Inferior parietal cortex (tissue), 1 donor: Measurements from ENCODE around the gene RHBDD1.
A peak's percentile ranks its signal among the peaks of the same experiment; 100 is the strongest.

Experiments used
- DNase-seq: peaks from one replicate; pipeline ENCODE4 v3.0.0-alpha.2; 2016; ENCODE audit errors: extremely low spot score

The RHBDD1 gene

GRCh38 chr2:226983895-226984749, 148.3 kb downstream of the RHBDD1 start:
- no peak for DNase-seq

- peak; percentile 90 for DNase-seq
Observed at GRCh38 chr2:226984750-226985582, 149.1 kb downstream of the RHBDD1 start.

GRCh38 chr2:226985583-226985946, 149.7 kb downstream of the RHBDD1 start:
- DNase-seq, result no peak

GRCh38 chr2:226991663-226992062, 155.8 kb downstream of the RHBDD1 start:
- no peak for DNase-seq

GRCh38 chr2:226993171-226993570, 157.3 kb downstream of the RHBDD1 start:
- DNase-seq, result no peak

GRCh38 chr2:226994775-226995174, 158.9 kb downstream of the RHBDD1 start:
- no peak for DNase-seq

- no peak for DNase-seq
Observed at GRCh38 chr2:226995625-226996041, 159.8 kb downstream of the RHBDD1 start.

GRCh38 chr2:226999661-227000060, 163.8 kb downstream of the RHBDD1 start:
- no peak for DNase-seq

- DNase-seq, result no peak
Observed at GRCh38 chr2:227000123-227000522, 164.3 kb downstream of the RHBDD1 start.

GRCh38 chr2:227004482-227004881, 168.6 kb downstream of the RHBDD1 start:
- DNase-seq, result no peak

- DNase-seq, result peak; percentile 41
Observed at GRCh38 chr2:227006189-227006897, 170.5 kb downstream of the RHBDD1 start.

GRCh38 chr2:227007148-227007547, 171.3 kb downstream of the RHBDD1 start:
- no peak for DNase-seq

- no peak for DNase-seq
Observed at GRCh38 chr2:227007940-227008339, 172.1 kb downstream of the RHBDD1 start.

GRCh38 chr2:227010433-227010832, 174.6 kb downstream of the RHBDD1 start:
- no peak for DNase-seq

GRCh38 chr2:227013330-227013729, 177.5 kb downstream of the RHBDD1 start:
- no peak for DNase-seq

GRCh38 chr2:227013881-227014280, 178.0 kb downstream of the RHBDD1 start:
- no peak for DNase-seq

- DNase-seq, result no peak
Observed at GRCh38 chr2:227016894-227017293, 181.0 kb downstream of the RHBDD1 start.

- no peak for DNase-seq
Observed at GRCh38 chr2:227020416-227020815, 184.6 kb downstream of the RHBDD1 start.

GRCh38 chr2:227022608-227023007, 186.8 kb downstream of the RHBDD1 start:
- DNase-seq, result no peak

- DNase-seq, result no peak
Observed at GRCh38 chr2:227025510-227025909, 189.7 kb downstream of the RHBDD1 start.

- no peak for DNase-seq
Observed at GRCh38 chr2:227029426-227030105, 193.7 kb downstream of the RHBDD1 start.

- no peak for DNase-seq
Observed at GRCh38 chr2:227030789-227031188, 194.9 kb downstream of the RHBDD1 start.
